Prostate gland (tissue), 2 donors: Measurements from ENCODE around the gene SYDE1.

Experiments
- CTCF ChIP-seq, 4 experiments: fragments of 200-600 bp in 2 of 4; fragments of 450-650 bp in 2 of 4; sonication (generic) in 2 of 4; IDR thresholded peaks; 1 replicate in 3 of 4; 2 replicates in 1 of 4; pipeline ENCODE4 v1.5.1; 2016 to 2019; ENCODE audit warnings: antibody characterized with exemption in 4 of 4, mild to moderate bottlenecking in 2 of 4, moderate library complexity in 2 of 4
- POLR2AphosphoS5 ChIP-seq: sonication (generic); formaldehyde crosslinking; IDR thresholded peaks from one replicate; pipeline ENCODE4 v1.6.1; 2017; ENCODE audit warnings: antibody characterized with exemption

- TF ChIP-seq CTCF (IDR thresholded peaks at IDR 0.05): no peak
- no peak for TF ChIP-seq POLR2AphosphoS5
These were observed 42.5 kb downstream of the SYDE1 start for GRCh38 chr19:15149737-15150136.
